ENCODE results near the gene ABCA1.
"Not testable (repeated sequence)": the region's sequence is repeated elsewhere in the genome, so short reads cannot be mapped to it uniquely, and the experiment has no call there.

The ABCA1 gene

GRCh38 chr9:104906441-104907277 is 21.3 kb downstream of the ABCA1 start:
- no peak for DNase-seq (ENCODE audit: low read depth in 3 of 3)

GRCh38 chr9:104905931-104906330 is 22.0 kb downstream of the ABCA1 start:
- DNase-seq (ENCODE audit: low read depth in 3 of 3) = no peak

- no peak for DNase-seq (ENCODE audit: low read depth in 3 of 3)
Observed at GRCh38 chr9:104905153-104905901, 22.6 kb downstream of the ABCA1 start.

- DNase-seq (ENCODE audit: low read depth in 3 of 3) = no peak
Observed at GRCh38 chr9:104903609-104904008, 24.3 kb downstream of the ABCA1 start.

- DNase-seq (ENCODE audit: low read depth in 3 of 3) = no peak
Observed at GRCh38 chr9:104900871-104901270, 27.1 kb downstream of the ABCA1 start.

- DNase-seq (ENCODE audit: low read depth in 3 of 3) = no peak
Observed at GRCh38 chr9:104900324-104900723, 27.6 kb downstream of the ABCA1 start.

GRCh38 chr9:104899759-104900247 is 28.2 kb downstream of the ABCA1 start:
- no peak for DNase-seq (ENCODE audit: low read depth in 3 of 3)

- DNase-seq (ENCODE audit: low read depth in 3 of 3) = not testable (repeated sequence)
Observed at GRCh38 chr9:104898376-104898775, 29.6 kb downstream of the ABCA1 start.

- DNase-seq (ENCODE audit: low read depth in 3 of 3) = no peak
Observed at GRCh38 chr9:104896131-104896530, 31.8 kb downstream of the ABCA1 start.

- no peak for DNase-seq (ENCODE audit: low read depth in 3 of 3)
Observed at GRCh38 chr9:104895572-104895971, 32.4 kb downstream of the ABCA1 start.

- no peak for DNase-seq (ENCODE audit: low read depth in 3 of 3)
Observed at GRCh38 chr9:104892701-104893100, 35.3 kb downstream of the ABCA1 start.

GRCh38 chr9:104890433-104890770 is 37.6 kb downstream of the ABCA1 start:
- no peak for DNase-seq (ENCODE audit: low read depth in 3 of 3)

GRCh38 chr9:104885818-104886709 is 41.9 kb downstream of the ABCA1 start:
- no peak for DNase-seq (ENCODE audit: low read depth in 3 of 3)

GRCh38 chr9:104883169-104883568 is 44.8 kb downstream of the ABCA1 start:
- DNase-seq (ENCODE audit: low read depth in 3 of 3) = no peak

GRCh38 chr9:104882566-104882965 is 45.4 kb downstream of the ABCA1 start:
- no peak for DNase-seq (ENCODE audit: low read depth in 3 of 3)

- DNase-seq (ENCODE audit: low read depth in 3 of 3) = no peak
Observed at GRCh38 chr9:104882086-104882485, 45.9 kb downstream of the ABCA1 start.

- no peak for DNase-seq (ENCODE audit: low read depth in 3 of 3)
Observed at GRCh38 chr9:104879555-104880309, 48.2 kb downstream of the ABCA1 start.

GRCh38 chr9:104876587-104876986 is 51.4 kb downstream of the ABCA1 start:
- DNase-seq (ENCODE audit: low read depth in 3 of 3) = no peak

- no peak for DNase-seq (ENCODE audit: low read depth in 3 of 3)
Observed at GRCh38 chr9:104875897-104876296, 52.1 kb downstream of the ABCA1 start.

GRCh38 chr9:104875320-104875719 is 52.6 kb downstream of the ABCA1 start:
- no peak for DNase-seq (ENCODE audit: low read depth in 3 of 3)

GRCh38 chr9:104873489-104873850 is 54.5 kb downstream of the ABCA1 start:
- no peak for DNase-seq (ENCODE audit: low read depth in 3 of 3)
